ENCODE data around the gene ZNF330.

Gene ZNF330

GRCh38 chr4:141248029-141248428 lies 27.3 kb downstream of the ZNF330 start:
- Histone ChIP-seq H3K27me3 (ENCODE audit: insufficient read depth, low read depth) (no peaks in the 10 kb centered on the region), H3K27ac (no peak overlapping the region), H4K20me1 (ENCODE audit: insufficient read depth) (no peaks in the 10 kb centered on the region), H3K4me2 (no peak overlapping the region), H3K4me1 (ENCODE audit: low read depth, poor library complexity, severe bottlenecking) (no peaks in the 10 kb centered on the region), H3K9ac (no peak overlapping the region), H3K36me3 (ENCODE audit: insufficient read depth) (no peaks in the 10 kb centered on the region), H3K79me2 (ENCODE audit: insufficient read depth, low read depth) (no peaks in the 10 kb centered on the region), H2AFZ (ENCODE audit: low read depth) (no peak overlapping the region), H3K4me3 (IDR thresholded peaks at IDR 0.05; ENCODE audit: insufficient read depth, low read depth, low read length) (no peak overlapping the region)
- no peak for TF ChIP-seq CTCF (conservative IDR thresholded peaks at IDR 0.05; ENCODE audit: low read depth, low read length)

- H4K20me1 ChIP-seq (ENCODE audit: insufficient read depth), result no peaks in the 10 kb centered on the region
- no peaks in the 10 kb centered on the region for H3K4me1 ChIP-seq (ENCODE audit: low read depth, poor library complexity, severe bottlenecking)
- TF ChIP-seq CTCF (conservative IDR thresholded peaks at IDR 0.05; ENCODE audit: low read depth, low read length), result no peak
- H3K4me3 ChIP-seq (IDR thresholded peaks at IDR 0.05; ENCODE audit: insufficient read depth, low read depth, low read length), result no peak overlapping the region
- no peak overlapping the region for H3K9ac ChIP-seq
- no peaks in the 10 kb centered on the region for H3K79me2 ChIP-seq (ENCODE audit: insufficient read depth, low read depth)
- no peak overlapping the region for H3K4me2 ChIP-seq
- no peaks in the 10 kb centered on the region for H3K27me3 ChIP-seq (ENCODE audit: insufficient read depth, low read depth)
- H2AFZ ChIP-seq (ENCODE audit: low read depth), result no peak overlapping the region
- no peaks in the 10 kb centered on the region for H3K36me3 ChIP-seq (ENCODE audit: insufficient read depth)
- no peak overlapping the region for H3K27ac ChIP-seq
These were observed 27.8 kb downstream of the ZNF330 start for GRCh38 chr4:141248486-141248885.

GRCh38 chr4:141254326-141254725 lies 33.6 kb downstream of the ZNF330 start:
- Histone ChIP-seq H3K36me3 (ENCODE audit: insufficient read depth) (no peaks in the 10 kb centered on the region), H3K4me2 (no peak overlapping the region), H3K9ac (no peak overlapping the region), H3K4me3 (IDR thresholded peaks at IDR 0.05; ENCODE audit: insufficient read depth, low read depth, low read length) (no peak overlapping the region), H3K27me3 (ENCODE audit: insufficient read depth, low read depth) (no peaks in the 10 kb centered on the region), H3K27ac (no peak overlapping the region), H4K20me1 (ENCODE audit: insufficient read depth) (no peaks in the 10 kb centered on the region), H2AFZ (ENCODE audit: low read depth) (no peak overlapping the region), H3K79me2 (ENCODE audit: insufficient read depth, low read depth) (no peaks in the 10 kb centered on the region), H3K4me1 (ENCODE audit: low read depth, poor library complexity, severe bottlenecking) (no peaks in the 10 kb centered on the region)
- no peak for TF ChIP-seq CTCF (conservative IDR thresholded peaks at IDR 0.05; ENCODE audit: low read depth, low read length)

GRCh38 chr4:141255016-141255415 lies 34.3 kb downstream of the ZNF330 start:
- no peak for TF ChIP-seq CTCF (conservative IDR thresholded peaks at IDR 0.05; ENCODE audit: low read depth, low read length)
- no peaks in the 10 kb centered on the region for H3K79me2 ChIP-seq (ENCODE audit: insufficient read depth, low read depth)
- no peak overlapping the region for H3K9ac ChIP-seq
- H3K4me1 ChIP-seq (ENCODE audit: low read depth, poor library complexity, severe bottlenecking), result no peaks in the 10 kb centered on the region
- no peaks in the 10 kb centered on the region for H3K36me3 ChIP-seq (ENCODE audit: insufficient read depth)
- no peaks in the 10 kb centered on the region for H4K20me1 ChIP-seq (ENCODE audit: insufficient read depth)
- H3K27me3 ChIP-seq (ENCODE audit: insufficient read depth, low read depth), result no peaks in the 10 kb centered on the region
- H3K4me2 ChIP-seq, result no peak overlapping the region
- H2AFZ ChIP-seq (ENCODE audit: low read depth), result no peak overlapping the region
- no peak overlapping the region for H3K4me3 ChIP-seq (IDR thresholded peaks at IDR 0.05; ENCODE audit: insufficient read depth, low read depth, low read length)
- H3K27ac ChIP-seq, result no peak overlapping the region

GRCh38 chr4:141258558-141258957 lies 37.9 kb downstream of the ZNF330 start:
- Histone ChIP-seq H3K4me3 (IDR thresholded peaks at IDR 0.05; ENCODE audit: insufficient read depth, low read depth, low read length) (no peak overlapping the region), H3K4me1 (ENCODE audit: low read depth, poor library complexity, severe bottlenecking) (no peaks in the 10 kb centered on the region), H3K36me3 (ENCODE audit: insufficient read depth) (no peaks in the 10 kb centered on the region), H3K79me2 (ENCODE audit: insufficient read depth, low read depth) (no peaks in the 10 kb centered on the region), H3K4me2 (no peak overlapping the region), H3K27ac (no peak overlapping the region), H3K27me3 (ENCODE audit: insufficient read depth, low read depth) (no peaks in the 10 kb centered on the region), H4K20me1 (ENCODE audit: insufficient read depth) (no peaks in the 10 kb centered on the region), H3K9ac (no peak overlapping the region), H2AFZ (ENCODE audit: low read depth) (no peak overlapping the region)
- TF ChIP-seq CTCF (conservative IDR thresholded peaks at IDR 0.05; ENCODE audit: low read depth, low read length), result no peak
